Neural cell (in vitro differentiated cells): ENCODE measurements around the gene CDK5RAP1.

ENCODE experiments used
- EP300 ChIP-seq: fragments of 450-650 bp; conservative IDR thresholded peaks from 2 replicates; pipeline ENCODE4 v1.6.1; 2014; ENCODE audit warnings: antibody characterized with exemption, mild to moderate bottlenecking, moderate library complexity; ENCODE audit not compliant: poor library complexity, severe bottlenecking
- EZH2 ChIP-seq: fragments of 200-600, 300-800 bp; shearing (Covaris generic), sonication (generic); IDR thresholded peaks from 2 replicates; pipeline ENCODE4 v1.6.1; 2014; ENCODE audit warnings: antibody characterized with exemption, low read length, borderline replicate concordance, mild to moderate bottlenecking; ENCODE audit not compliant: insufficient read depth, poor library complexity, severe bottlenecking
- MXI1 ChIP-seq: fragments of 450-650 bp; conservative IDR thresholded peaks from 2 replicates; pipeline ENCODE4 v1.6.1; 2014; ENCODE audit warnings: antibody characterized with exemption, mild to moderate bottlenecking; ENCODE audit not compliant: poor library complexity, severe bottlenecking
- POLR2AphosphoS5 ChIP-seq: IDR thresholded peaks from 2 replicates; pipeline ENCODE4 v1.6.1; 2012
- RAD21 ChIP-seq: fragments of 450-650 bp; conservative IDR thresholded peaks from 2 replicates; pipeline ENCODE4 v1.6.1; 2014; ENCODE audit warnings: antibody characterized with exemption, mild to moderate bottlenecking, moderate library complexity
- SMC3 ChIP-seq: fragments of 450-650 bp; conservative IDR thresholded peaks from 2 replicates; pipeline ENCODE4 v1.6.1; 2014; ENCODE audit warnings: antibody characterized with exemption, mild to moderate bottlenecking, moderate library complexity; ENCODE audit not compliant: poor library complexity
- TAF1 ChIP-seq: IDR thresholded peaks from 2 replicates; pipeline ENCODE4 v1.6.1; 2012; ENCODE audit warnings: low read depth
- TF ChIP-seq, protein P1 (sequence below): fragments of 450-650 bp; IDR thresholded peaks from 2 replicates; pipeline ENCODE4 v1.5.1; 2014; ENCODE audit warnings: antibody characterized with exemption, mild to moderate bottlenecking, moderate library complexity; ENCODE audit not compliant: poor library complexity, severe bottlenecking
- TF ChIP-seq, protein P2 (sequence below): IDR thresholded peaks from 2 replicates; pipeline ENCODE4 v1.6.1; 2012; ENCODE audit warnings: borderline replicate concordance

DNA sequence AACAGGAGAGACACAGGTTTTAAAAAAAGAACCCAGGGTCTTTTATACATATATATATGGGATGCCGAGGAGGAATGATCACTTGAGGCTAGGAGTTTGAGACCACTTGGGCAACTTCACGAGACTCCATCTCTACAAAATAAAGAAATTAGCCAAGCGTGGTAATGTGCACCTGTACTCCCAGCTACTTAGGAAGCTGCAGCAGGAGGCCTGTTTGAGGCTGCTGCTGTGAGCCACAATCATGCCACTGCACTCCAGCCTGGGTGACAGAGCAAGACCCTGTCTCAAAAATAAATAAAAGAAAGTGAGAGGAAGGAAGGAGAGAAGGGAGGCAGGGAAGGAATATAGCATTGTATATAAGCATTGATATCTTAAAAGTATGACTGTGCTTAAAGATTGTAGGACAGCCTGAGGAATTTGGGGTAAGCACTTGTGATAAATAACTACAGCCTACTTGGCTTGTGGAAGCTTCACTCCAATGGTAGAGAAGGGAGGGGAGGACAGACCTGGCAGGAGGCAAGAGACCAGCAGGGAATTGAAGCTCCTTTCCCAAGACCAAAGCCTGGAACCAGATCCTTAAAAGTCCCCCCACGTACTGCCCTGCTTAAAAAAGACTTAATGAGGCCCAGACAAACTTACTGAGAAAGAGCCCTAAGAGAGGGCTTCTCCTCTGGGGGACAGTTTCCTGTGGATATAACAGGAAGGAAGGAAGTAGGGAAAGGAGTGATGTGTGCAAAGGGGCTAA lies 44.7 kb upstream of the CDK5RAP1 start:
- TF ChIP-seq RAD21, result no peak
- TF ChIP-seq, protein P1, sequence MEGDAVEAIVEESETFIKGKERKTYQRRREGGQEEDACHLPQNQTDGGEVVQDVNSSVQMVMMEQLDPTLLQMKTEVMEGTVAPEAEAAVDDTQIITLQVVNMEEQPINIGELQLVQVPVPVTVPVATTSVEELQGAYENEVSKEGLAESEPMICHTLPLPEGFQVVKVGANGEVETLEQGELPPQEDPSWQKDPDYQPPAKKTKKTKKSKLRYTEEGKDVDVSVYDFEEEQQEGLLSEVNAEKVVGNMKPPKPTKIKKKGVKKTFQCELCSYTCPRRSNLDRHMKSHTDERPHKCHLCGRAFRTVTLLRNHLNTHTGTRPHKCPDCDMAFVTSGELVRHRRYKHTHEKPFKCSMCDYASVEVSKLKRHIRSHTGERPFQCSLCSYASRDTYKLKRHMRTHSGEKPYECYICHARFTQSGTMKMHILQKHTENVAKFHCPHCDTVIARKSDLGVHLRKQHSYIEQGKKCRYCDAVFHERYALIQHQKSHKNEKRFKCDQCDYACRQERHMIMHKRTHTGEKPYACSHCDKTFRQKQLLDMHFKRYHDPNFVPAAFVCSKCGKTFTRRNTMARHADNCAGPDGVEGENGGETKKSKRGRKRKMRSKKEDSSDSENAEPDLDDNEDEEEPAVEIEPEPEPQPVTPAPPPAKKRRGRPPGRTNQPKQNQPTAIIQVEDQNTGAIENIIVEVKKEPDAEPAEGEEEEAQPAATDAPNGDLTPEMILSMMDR, result no peak
- TF ChIP-seq, protein P2, sequence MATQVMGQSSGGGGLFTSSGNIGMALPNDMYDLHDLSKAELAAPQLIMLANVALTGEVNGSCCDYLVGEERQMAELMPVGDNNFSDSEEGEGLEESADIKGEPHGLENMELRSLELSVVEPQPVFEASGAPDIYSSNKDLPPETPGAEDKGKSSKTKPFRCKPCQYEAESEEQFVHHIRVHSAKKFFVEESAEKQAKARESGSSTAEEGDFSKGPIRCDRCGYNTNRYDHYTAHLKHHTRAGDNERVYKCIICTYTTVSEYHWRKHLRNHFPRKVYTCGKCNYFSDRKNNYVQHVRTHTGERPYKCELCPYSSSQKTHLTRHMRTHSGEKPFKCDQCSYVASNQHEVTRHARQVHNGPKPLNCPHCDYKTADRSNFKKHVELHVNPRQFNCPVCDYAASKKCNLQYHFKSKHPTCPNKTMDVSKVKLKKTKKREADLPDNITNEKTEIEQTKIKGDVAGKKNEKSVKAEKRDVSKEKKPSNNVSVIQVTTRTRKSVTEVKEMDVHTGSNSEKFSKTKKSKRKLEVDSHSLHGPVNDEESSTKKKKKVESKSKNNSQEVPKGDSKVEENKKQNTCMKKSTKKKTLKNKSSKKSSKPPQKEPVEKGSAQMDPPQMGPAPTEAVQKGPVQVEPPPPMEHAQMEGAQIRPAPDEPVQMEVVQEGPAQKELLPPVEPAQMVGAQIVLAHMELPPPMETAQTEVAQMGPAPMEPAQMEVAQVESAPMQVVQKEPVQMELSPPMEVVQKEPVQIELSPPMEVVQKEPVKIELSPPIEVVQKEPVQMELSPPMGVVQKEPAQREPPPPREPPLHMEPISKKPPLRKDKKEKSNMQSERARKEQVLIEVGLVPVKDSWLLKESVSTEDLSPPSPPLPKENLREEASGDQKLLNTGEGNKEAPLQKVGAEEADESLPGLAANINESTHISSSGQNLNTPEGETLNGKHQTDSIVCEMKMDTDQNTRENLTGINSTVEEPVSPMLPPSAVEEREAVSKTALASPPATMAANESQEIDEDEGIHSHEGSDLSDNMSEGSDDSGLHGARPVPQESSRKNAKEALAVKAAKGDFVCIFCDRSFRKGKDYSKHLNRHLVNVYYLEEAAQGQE, result no peak
- no peak for TF ChIP-seq TAF1
- TF ChIP-seq EZH2, result no peak
- no peak for TF ChIP-seq POLR2AphosphoS5
- TF ChIP-seq SMC3, result no peak
- no peak for TF ChIP-seq EP300
- no peak for TF ChIP-seq MXI1
